OCI-LY7 (cell line): Measurements from ENCODE around the gene TGFBRAP1. TPM values are rescaled to one million over a fixed set of nuclear protein-coding genes. Genes with fewer than 3 reads are reported as not detected.

Source experiments
- BruUV-seq: library from RNA; stranded (reverse); fragments of 400-500 nt; replicated peaks from 2 replicates; lab custom pipeline; 2021; lab: Mats Ljungman, UMichigan
- CTCF ChIA-PET: fragments of 300-600 bp; sonication (Branson Sonifier 250); formaldehyde crosslinking; loops from one replicate; lab custom pipeline; 2022; ENCODE audit warnings: antibody characterized with exemption; ENCODE audit not compliant: unreplicated experiment; lab: Charles Lee
- POLR2A ChIA-PET: fragments of 300-600 bp; sonication (Branson Sonifier 250); formaldehyde crosslinking; loops from one replicate; lab custom pipeline; 2022; ENCODE audit warnings: antibody characterized with exemption; lab: Charles Lee
- DNase-seq: peaks from one replicate; pipeline ENCODE4 v3.0.0-alpha.2; 2015; ENCODE audit warnings: low spot score
- H2AFZ ChIP-seq: fragments of 200-600 bp; sonication (generic), shearing (Covaris generic); 2 replicates; pipeline ENCODE4 v1.6.1; 2014; ENCODE audit warnings: mild to moderate bottlenecking, antibody characterized with exemption, low read length, moderate library complexity
- H3K27ac ChIP-seq: fragments of 200-600 bp; sonication (generic); 2 replicates; pipeline ENCODE4 v1.5.1; 2014; ENCODE audit warnings: mixed run types, low read depth, mild to moderate bottlenecking, moderate library complexity, low read length, inconsistent platforms; ENCODE audit not compliant: poor library complexity, severe bottlenecking
- H3K36me3 ChIP-seq: fragments of 200-600 bp; sonication (generic); 2 replicates; pipeline ENCODE4 v1.6.1; 2014; ENCODE audit warnings: mild to moderate bottlenecking, antibody characterized with exemption, low read length, moderate library complexity, mixed read lengths; ENCODE audit not compliant: insufficient read depth
- H3K4me1 ChIP-seq: fragments of 200-600 bp; sonication (generic); 2 replicates; pipeline ENCODE4 v1.5.1; 2014; ENCODE audit warnings: mild to moderate bottlenecking, low read length; ENCODE audit not compliant: insufficient read depth, poor library complexity, severe bottlenecking
- H3K4me2 ChIP-seq: fragments of 200-600 bp; sonication (generic); 2 replicates; pipeline ENCODE4 v1.6.1; 2014; ENCODE audit warnings: mild to moderate bottlenecking, low read length
- H3K4me3 ChIP-seq: fragments of 200-600 bp; sonication (generic); 2 replicates; pipeline ENCODE4 v1.5.1; 2014; ENCODE audit warnings: mild to moderate bottlenecking, low read depth, low read length; ENCODE audit not compliant: poor library complexity, severe bottlenecking
- H3K79me2 ChIP-seq: fragments of 200-600 bp; sonication (generic); 2 replicates; pipeline ENCODE4 v1.6.1; 2016; ENCODE audit warnings: low read depth, mild to moderate bottlenecking, low read length, moderate library complexity, mixed read lengths; ENCODE audit not compliant: insufficient read depth
- H3K9me2 ChIP-seq: fragments of 200-600 bp; sonication (generic); 2 replicates; pipeline ENCODE4 v1.6.1; 2016; ENCODE audit warnings: mild to moderate bottlenecking, low read length, mixed read lengths; ENCODE audit not compliant: insufficient read depth
- H3K9me3 ChIP-seq: fragments of 200-600 bp; sonication (generic); 2 replicates; pipeline ENCODE4 v1.6.1; 2014; ENCODE audit warnings: mild to moderate bottlenecking, mixed run types, low read length, mixed read lengths
- H4K20me1 ChIP-seq: fragments of 200-600 bp; sonication (generic); 2 replicates; pipeline ENCODE4 v1.6.1; 2014; ENCODE audit warnings: mild to moderate bottlenecking, antibody characterized with exemption, low read length, moderate library complexity, mixed read lengths; ENCODE audit not compliant: insufficient read depth
- EZH2phosphoT487 ChIP-seq: fragments of 200-600 bp; sonication (generic); IDR thresholded peaks from 2 replicates; pipeline ENCODE4 v1.6.1; 2018; ENCODE audit warnings: low read depth, borderline replicate concordance, mild to moderate bottlenecking, mixed run types, antibody characterized with exemption, low read length, moderate library complexity, mixed read lengths
- intact Hi-C: fragments of 100-400 bp; cut with micrococcal nuclease; formaldehyde crosslinking; loops from one replicate; pipeline ENCODE4 v1.10.0; 2022; ENCODE audit not compliant: unreplicated experiment
- total RNA-seq, 2 experiments: library from RNA; depleted of rRNA in 1 of 2; stranded (reverse); fragments of >200 nt in 1 of 2; shearing (Covaris generic) in 1 of 2; gene quantifications; 2 replicates each; pipeline ENCODE4 v1.2.3, GENCODE V29; 2014 to 2022
- TF ChIP-seq, protein P1 (sequence below): fragments of 200-600 bp; sonication (generic); conservative IDR thresholded peaks from 2 replicates; pipeline ENCODE4 v1.5.1; 2014; ENCODE audit warnings: mild to moderate bottlenecking, antibody characterized with exemption, low read length, moderate library complexity, mixed read lengths

TGFBRAP1 gene
- total RNA-seq, 2 experiments from 2014 or later, result 20.5 to 24.6 TPM

DNA sequence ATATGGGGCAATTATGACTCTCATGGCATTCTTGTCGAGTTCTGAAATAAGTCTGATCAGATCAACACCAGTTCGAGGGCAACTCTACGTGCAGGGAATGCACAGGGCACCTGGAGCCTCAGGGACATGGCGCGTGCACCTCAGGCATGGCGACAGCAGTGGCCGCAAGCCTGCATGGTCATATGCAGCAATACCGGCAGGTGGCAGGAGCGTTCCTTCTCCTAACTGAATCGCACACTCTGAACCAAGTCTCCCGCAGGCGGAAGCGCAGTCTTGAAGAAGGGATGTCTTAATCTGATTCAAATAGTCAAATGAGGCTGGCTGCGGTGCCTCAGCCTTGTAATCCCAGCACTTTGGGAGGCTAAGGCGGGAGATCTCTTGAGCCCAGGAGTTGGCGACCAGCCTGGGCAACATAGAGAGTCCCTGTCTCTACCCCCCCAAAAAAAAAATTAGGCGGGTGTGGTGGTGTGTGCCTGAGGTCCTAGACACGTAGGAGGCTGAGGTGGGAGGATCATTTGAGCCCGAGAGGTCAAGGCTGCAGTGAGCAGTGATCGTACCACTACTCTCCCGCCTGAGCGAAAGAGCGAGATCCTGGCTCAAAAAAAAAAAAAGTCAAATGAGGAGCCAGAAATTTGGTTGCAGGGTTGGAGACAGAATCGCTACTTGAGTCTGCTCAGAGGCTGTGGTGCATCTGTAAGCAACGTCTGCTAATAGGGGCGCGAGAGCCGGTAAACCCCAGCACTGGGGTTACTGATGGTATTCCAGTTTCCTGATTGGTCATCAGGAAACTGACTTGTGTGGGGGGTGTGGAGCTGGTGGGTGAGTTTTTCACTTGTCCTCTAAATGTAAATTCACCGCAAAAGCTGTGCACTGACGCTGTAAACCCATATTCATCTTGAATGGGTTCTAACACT, 40.5 kb upstream of the TGFBRAP1 start:
- Histone ChIP-seq H3K4me3 (no peak overlapping the region), H2AFZ (no peak overlapping the region), H3K4me2 (no peak overlapping the region), H3K27ac (no peak overlapping the region), H3K9me3 (no peaks in the 10 kb centered on the region), H3K9me2 (no peaks in the 10 kb centered on the region), H3K79me2 (no peaks in the 10 kb centered on the region), H3K4me1 (no peaks in the 10 kb centered on the region), H4K20me1 (no peaks in the 10 kb centered on the region), H3K36me3 (no peaks in the 10 kb centered on the region)
- CTCF ChIA-PET, result no interaction called here
- BruUV-seq, result no TSS peak
- TF ChIP-seq, protein P1, sequence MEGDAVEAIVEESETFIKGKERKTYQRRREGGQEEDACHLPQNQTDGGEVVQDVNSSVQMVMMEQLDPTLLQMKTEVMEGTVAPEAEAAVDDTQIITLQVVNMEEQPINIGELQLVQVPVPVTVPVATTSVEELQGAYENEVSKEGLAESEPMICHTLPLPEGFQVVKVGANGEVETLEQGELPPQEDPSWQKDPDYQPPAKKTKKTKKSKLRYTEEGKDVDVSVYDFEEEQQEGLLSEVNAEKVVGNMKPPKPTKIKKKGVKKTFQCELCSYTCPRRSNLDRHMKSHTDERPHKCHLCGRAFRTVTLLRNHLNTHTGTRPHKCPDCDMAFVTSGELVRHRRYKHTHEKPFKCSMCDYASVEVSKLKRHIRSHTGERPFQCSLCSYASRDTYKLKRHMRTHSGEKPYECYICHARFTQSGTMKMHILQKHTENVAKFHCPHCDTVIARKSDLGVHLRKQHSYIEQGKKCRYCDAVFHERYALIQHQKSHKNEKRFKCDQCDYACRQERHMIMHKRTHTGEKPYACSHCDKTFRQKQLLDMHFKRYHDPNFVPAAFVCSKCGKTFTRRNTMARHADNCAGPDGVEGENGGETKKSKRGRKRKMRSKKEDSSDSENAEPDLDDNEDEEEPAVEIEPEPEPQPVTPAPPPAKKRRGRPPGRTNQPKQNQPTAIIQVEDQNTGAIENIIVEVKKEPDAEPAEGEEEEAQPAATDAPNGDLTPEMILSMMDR, result peak; percentile 70
- TF ChIP-seq EZH2phosphoT487, result no peak
- POLR2A ChIA-PET, result no interaction called here
- intact Hi-C loops, result loop anchor here (1.0 kb wide), 1 partner anchor 151 kb away; no protein-coding TSS in a partner anchor
- peak; percentile 58 for DNase-seq

DNA sequence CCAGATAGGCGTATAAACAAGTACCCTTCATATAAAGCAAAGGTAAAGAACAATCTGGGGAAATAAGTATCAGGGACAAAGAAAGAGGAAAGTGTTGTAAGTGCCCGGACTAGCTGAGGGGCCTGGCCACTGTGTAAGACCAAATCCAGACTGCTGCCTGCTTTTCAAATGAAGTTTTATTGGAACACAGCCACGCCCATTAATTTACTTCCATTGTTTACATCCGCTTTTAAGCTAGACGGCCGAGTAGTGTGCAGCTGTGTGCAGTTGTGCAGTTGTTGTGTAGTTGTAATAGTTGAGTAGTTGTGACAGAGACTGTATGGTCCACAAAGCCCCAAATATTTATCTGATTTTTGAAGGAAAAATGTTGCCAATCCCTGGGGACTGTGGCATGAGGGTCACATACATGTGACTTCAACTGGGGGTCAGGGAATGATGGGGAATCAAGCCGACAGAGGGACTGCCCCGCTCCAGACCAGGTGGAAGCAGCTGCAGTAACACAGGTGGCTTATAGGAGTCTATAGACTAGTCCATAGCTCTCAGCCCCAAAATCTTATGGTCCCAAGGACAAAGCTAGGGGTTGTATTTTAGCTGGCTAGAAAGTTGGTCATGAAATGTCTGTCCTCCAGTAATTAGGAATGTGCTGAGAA, 39.3 kb upstream of the TGFBRAP1 start:
- CTCF ChIA-PET, result no interaction called here
- no peak for DNase-seq
- Histone ChIP-seq H3K27ac (no peak overlapping the region), H2AFZ (no peak overlapping the region), H3K9me2 (no peaks in the 10 kb centered on the region), H4K20me1 (no peaks in the 10 kb centered on the region), H3K79me2 (no peaks in the 10 kb centered on the region), H3K9me3 (no peaks in the 10 kb centered on the region), H3K4me2 (no peak overlapping the region), H3K4me3 (no peak overlapping the region), H3K4me1 (no peaks in the 10 kb centered on the region), H3K36me3 (no peaks in the 10 kb centered on the region)
- POLR2A ChIA-PET, result interaction anchor here (0.6 kb wide), 1 partner anchor 1526 kb away, joined by 5 read pairs; no protein-coding TSS in a partner anchor
- intact Hi-C loops, result no loop called here
- TF ChIP-seq, protein P1, result no peak
- no peak for TF ChIP-seq EZH2phosphoT487
- no TSS peak for BruUV-seq
